ENCODE measurements around the gene USP34.
"Not testable (repeated sequence)": the region's sequence is repeated elsewhere in the genome, so short reads cannot be mapped to it uniquely, and the experiment has no call there.

The USP34 gene

GRCh38 chr2:61499060-61499459 lies 28.2 kb upstream of the USP34 start:
- TF ChIP-seq CTCF (conservative IDR thresholded peaks at IDR 0.05): no peak

GRCh38 chr2:61493523-61493942 lies 22.6 kb upstream of the USP34 start:
- H3K27ac ChIP-seq: no peak overlapping the region
- TF ChIP-seq CTCF (conservative IDR thresholded peaks at IDR 0.05): no peak

More at GRCh38 chr2:61499060-61499459, 28.2 kb upstream of the USP34 start:
- H3K27ac ChIP-seq: no peak overlapping the region

- no peak overlapping the region for H3K27ac ChIP-seq
Measured at GRCh38 chr2:61492476-61492875, 21.6 kb upstream of the USP34 start.

DNA sequence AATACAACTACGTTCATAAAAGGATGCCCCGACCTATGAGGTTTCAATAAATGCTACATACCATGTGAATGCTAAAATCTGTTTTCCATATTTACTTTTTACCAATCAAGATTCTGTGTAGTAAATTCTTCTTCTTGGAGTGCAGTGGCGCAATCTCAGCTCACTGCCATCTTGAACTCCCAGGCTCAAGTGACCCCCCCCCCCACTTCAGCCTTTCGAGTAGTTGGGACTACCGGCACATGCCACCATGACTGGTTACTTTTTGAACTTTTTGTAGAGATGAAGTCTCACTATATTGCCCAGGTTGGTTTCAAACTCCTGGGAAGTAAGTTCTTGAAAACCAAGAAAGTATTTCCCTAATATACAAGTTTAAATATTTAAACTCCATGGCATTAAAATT lies 14.4 kb upstream of the USP34 start:
- TF ChIP-seq CTCF (conservative IDR thresholded peaks at IDR 0.05): no peak

More at GRCh38 chr2:61492476-61492875, 21.6 kb upstream of the USP34 start:
- no peak for TF ChIP-seq CTCF (conservative IDR thresholded peaks at IDR 0.05)

DNA sequence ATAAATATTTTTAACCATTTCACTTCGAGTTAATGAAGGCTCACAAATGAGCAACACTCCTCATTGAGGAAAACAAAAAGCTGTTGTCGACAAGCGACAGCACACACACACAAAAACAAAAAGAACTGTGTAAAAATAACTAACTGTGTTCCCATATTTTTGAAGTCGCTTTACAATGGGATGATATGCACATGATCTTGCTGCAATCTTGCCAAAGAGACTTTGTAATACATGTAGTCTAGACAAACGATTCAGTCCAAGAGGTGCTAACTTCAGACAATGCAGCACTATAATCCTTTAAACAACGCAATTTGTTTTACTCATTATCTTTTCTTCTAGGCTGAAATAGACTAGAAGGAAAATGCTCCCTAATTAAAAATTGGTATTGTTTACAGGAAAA lies 7.2 kb upstream of the USP34 start:
- H3K27ac ChIP-seq: no peak overlapping the region
- no peak for TF ChIP-seq CTCF (conservative IDR thresholded peaks at IDR 0.05)

More for the DNA sequence above, 14.4 kb upstream of the USP34 start:
- H3K27ac ChIP-seq: no peak overlapping the region

DNA sequence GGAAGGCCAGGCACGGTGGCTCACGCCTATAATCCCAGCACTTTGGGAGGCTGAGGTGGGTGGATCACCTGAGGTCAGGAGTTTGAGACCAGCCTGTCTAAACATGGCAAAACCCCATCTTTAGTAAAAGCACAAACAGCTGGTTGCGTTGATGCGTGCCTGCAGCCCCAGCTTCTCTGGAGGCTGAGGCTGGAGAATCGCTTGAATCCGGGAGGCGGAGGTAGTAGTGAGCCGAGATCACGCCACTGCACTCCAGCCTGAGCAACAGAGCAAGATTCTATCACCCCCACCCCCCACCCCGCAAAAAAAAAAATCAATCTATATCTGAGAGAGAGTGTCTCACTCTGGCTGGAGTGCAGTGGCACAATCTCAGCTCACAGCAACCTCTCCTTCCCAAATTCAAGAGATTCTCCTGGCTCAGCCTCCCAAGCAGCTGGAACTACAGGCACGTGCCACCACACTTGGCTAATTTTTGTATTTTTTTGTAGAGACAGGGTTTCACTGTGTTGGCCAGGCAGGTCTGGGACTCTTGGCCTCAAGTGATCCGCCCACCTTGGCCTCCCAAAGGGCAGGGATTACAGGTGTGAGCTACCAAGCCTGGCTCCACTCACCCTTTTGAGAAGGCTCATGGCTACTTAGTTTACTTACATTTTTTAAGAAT lies 6.2 kb upstream of the USP34 start:
- not testable (repeated sequence) for H3K27ac ChIP-seq

GRCh38 chr2:61471905-61472805 lies 1.3 kb upstream of the USP34 start:
- TF ChIP-seq CTCF (conservative IDR thresholded peaks at IDR 0.05): no peak
- H3K27ac ChIP-seq: peak overlapping the region; percentile 99
